ENCODE measurements around the gene COBL. TPM values are rescaled to one million over a fixed set of nuclear protein-coding genes. Genes with fewer than 3 reads are reported as not detected.

The COBL gene
- total and polyA plus RNA-seq, 8 donors: 7.4 to 32.0 (median 16.8) TPM

GRCh38 chr7:51134013-51134441 lies 182.6 kb downstream of the COBL start:
- Histone ChIP-seq H3K27me3 (no peaks in the 10 kb centered on the region), H3K27ac (no peak overlapping the region), H3K9me3 (no peaks in the 10 kb centered on the region), H3K4me3 (no peak overlapping the region), H3K4me1 (peaks cover 7 to 13% (median 9%) of the 10 kb centered on the region in 3 donors), H3K36me3 (no peaks in the 10 kb centered on the region)
- no peak for FAIRE-seq
- intact Hi-C loops (cut with DNase I): loop anchor here in 2 of 3 donors (10.0 kb wide), 2 partner anchors 49 to 359 kb away; no protein-coding TSS in a partner anchor
- ATAC-seq: no peak
- WGBS, 2 donors: 81 to 85% methylated on average over 4 of the region's 4 CpGs
- no peak for DNase-seq
- TF ChIP-seq CTCF (IDR thresholded peaks at IDR 0.05): no peak

GRCh38 chr7:51132661-51133060 lies 183.9 kb downstream of the COBL start:
- Histone ChIP-seq H3K9me3 (no peaks in the 10 kb centered on the region), H3K27me3 (no peaks in the 10 kb centered on the region), H3K4me1 (no peaks in the 10 kb centered on the region), H3K27ac (no peak overlapping the region), H3K4me3 (no peak overlapping the region), H3K36me3 (no peaks in the 10 kb centered on the region)
- 83 to 97% methylated on average over 3 of the region's 3 CpGs for WGBS, 2 donors
- DNase-seq: no peak
- no peak for FAIRE-seq
- no peak for TF ChIP-seq CTCF (IDR thresholded peaks at IDR 0.05)
- ATAC-seq: no peak
- intact Hi-C loops (cut with DNase I): loop anchor here in 2 of 3 donors (10.0 kb wide), 2 partner anchors 48 to 358 kb away; no protein-coding TSS in a partner anchor

- 85 to 87% methylated on average over 8 of the region's 8 CpGs for WGBS, 2 donors
- H3K27ac ChIP-seq: no peak overlapping the region
- DNase-seq: no peak
- no peaks in the 10 kb centered on the region for H3K9me3 ChIP-seq
- no peaks in the 10 kb centered on the region for H3K36me3 ChIP-seq
- intact Hi-C loops (cut with DNase I): loop anchor here in 2 of 3 donors (10.0 kb wide), 2 partner anchors 45 to 355 kb away; no protein-coding TSS in a partner anchor
- TF ChIP-seq CTCF (IDR thresholded peaks at IDR 0.05): no peak
- no peaks in the 10 kb centered on the region for H3K4me1 ChIP-seq
- H3K27me3 ChIP-seq: no peaks in the 10 kb centered on the region
- FAIRE-seq: no peak
- ATAC-seq: peak in 2 of 4 donors; percentile 31 to 42
- no peak overlapping the region for H3K4me3 ChIP-seq
Observed at GRCh38 chr7:51129527-51130472, 186.8 kb downstream of the COBL start.

- Histone ChIP-seq H3K9me3 (no peaks in the 10 kb centered on the region), H3K4me3 (no peak overlapping the region), H3K27ac (no peak overlapping the region), H3K36me3 (no peaks in the 10 kb centered on the region), H3K4me1 (no peaks in the 10 kb centered on the region), H3K27me3 (no peaks in the 10 kb centered on the region)
- FAIRE-seq (no peak), DNase-seq (peak in 1 of 6 donors; percentile 47), ATAC-seq (peak; percentile 46 to 83 (median 76))
- no peak for TF ChIP-seq CTCF (IDR thresholded peaks at IDR 0.05)
- intact Hi-C loops (cut with DNase I): no loop called here
- WGBS, 2 donors: 80% methylated on average over 16 of the region's 16 CpGs
Observed at GRCh38 chr7:51128545-51129435, 187.8 kb downstream of the COBL start.
